HEK293T (cell line): Measurements from ENCODE around the gene CTXND1.

Experiments used
- BHLHE40 ChIP-seq: fragments of 450-650 bp; IDR thresholded peaks from 2 replicates; pipeline ENCODE4 v1.6.1; 2016; ENCODE audit warnings: mild to moderate bottlenecking, moderate library complexity, borderline replicate concordance
- ELF4 ChIP-seq: fragments of 450-650 bp; IDR thresholded peaks from 2 replicates; pipeline ENCODE4 v1.6.1; 2017; ENCODE audit warnings: antibody characterized with exemption
- FOXK2 ChIP-seq: fragments of 450-650 bp; IDR thresholded peaks from 2 replicates; pipeline ENCODE4 v1.6.1; 2016; ENCODE audit warnings: mild to moderate bottlenecking
- FOXM1 ChIP-seq: fragments of 450-650 bp; IDR thresholded peaks from 2 replicates; pipeline ENCODE4 v1.6.1; 2017; ENCODE audit warnings: mild to moderate bottlenecking, borderline replicate concordance
- SP1 ChIP-seq: fragments of 450-650 bp; IDR thresholded peaks from 2 replicates; pipeline ENCODE4 v1.6.1; 2017

- TF ChIP-seq FOXM1 (no peak), ELF4 (no peak), SP1 (no peak), FOXK2 (no peak), BHLHE40 (no peak)
Observed at GRCh38 chr15:80301472-80301871, 49.5 kb upstream of the CTXND1 start.
